ENCODE results near the gene GARIN6.

DNA sequence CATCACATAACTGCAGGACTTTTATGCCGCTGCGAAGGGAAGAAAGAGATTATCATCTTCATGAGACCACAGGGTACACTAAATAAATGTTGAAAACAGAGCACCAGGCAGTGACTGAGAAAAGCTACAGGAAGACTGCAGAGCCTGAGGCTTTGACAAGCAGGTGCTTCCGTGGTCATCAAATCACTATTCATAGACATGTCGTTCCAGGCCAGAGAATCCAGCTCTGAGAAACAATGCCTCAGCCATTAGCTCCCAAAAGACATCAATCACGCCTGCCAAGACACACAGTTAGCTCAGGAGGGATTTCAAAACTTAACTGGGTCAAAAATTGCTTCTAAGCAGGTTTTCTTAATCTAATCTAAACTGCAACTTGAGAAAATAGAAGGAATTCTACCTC is 47.2 kb upstream of the GARIN6 start:
- TF ChIP-seq, protein P1, sequence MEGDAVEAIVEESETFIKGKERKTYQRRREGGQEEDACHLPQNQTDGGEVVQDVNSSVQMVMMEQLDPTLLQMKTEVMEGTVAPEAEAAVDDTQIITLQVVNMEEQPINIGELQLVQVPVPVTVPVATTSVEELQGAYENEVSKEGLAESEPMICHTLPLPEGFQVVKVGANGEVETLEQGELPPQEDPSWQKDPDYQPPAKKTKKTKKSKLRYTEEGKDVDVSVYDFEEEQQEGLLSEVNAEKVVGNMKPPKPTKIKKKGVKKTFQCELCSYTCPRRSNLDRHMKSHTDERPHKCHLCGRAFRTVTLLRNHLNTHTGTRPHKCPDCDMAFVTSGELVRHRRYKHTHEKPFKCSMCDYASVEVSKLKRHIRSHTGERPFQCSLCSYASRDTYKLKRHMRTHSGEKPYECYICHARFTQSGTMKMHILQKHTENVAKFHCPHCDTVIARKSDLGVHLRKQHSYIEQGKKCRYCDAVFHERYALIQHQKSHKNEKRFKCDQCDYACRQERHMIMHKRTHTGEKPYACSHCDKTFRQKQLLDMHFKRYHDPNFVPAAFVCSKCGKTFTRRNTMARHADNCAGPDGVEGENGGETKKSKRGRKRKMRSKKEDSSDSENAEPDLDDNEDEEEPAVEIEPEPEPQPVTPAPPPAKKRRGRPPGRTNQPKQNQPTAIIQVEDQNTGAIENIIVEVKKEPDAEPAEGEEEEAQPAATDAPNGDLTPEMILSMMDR (IDR thresholded peaks at IDR 0.05) = no peak
- TF ChIP-seq POLR2A (IDR thresholded peaks at IDR 0.05) = no peak

All from esophagus squamous epithelium (tissue), 4 donors.